DMS153 treated with DMSO at 0.1 percent for 48 hours (cell line): Measurements from ENCODE around the gene ACTN1.

ENCODE experiments used
- DNase-seq: peaks from one replicate; lab custom pipeline; 2025; ENCODE audit not compliant: unreplicated experiment; lab: John Stamatoyannopoulos, UW

ACTN1 gene

DNA sequence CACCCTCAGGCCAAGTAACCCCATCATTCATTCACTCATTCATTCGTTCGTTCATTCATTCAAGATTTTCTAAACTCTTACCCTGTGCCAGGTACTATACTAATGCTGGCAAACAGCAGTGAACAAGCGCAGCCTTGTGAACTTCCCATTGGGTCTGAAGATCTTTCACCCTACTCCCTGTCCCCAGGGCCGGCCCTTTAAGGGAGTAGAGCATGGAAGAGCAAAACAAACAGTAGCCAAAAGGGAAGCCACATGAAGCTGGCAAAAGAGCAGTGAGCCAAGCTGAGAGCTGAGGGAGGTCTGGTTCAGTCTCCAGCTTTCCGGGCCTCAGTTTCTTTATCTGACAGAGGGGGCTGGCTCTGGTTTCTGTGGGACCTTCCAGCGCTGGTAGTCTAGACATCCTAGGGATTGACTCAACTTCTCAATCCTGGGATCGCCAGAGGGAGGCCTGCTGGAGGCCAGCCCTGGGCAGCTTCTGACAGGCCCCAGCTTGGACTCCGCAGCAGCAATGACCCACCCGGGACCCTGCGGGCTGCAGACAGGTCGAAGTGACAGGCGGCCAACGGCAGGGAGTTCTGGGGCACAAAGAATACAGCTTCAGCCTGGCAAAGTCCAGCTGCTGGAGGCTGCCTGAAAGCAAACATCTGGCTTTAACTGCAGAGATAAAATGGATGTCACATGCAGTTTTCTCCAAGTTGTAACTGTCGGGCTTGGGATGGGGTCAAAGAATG is 27.1 kb downstream of the ACTN1 start:
- no peak for DNase-seq

DNA sequence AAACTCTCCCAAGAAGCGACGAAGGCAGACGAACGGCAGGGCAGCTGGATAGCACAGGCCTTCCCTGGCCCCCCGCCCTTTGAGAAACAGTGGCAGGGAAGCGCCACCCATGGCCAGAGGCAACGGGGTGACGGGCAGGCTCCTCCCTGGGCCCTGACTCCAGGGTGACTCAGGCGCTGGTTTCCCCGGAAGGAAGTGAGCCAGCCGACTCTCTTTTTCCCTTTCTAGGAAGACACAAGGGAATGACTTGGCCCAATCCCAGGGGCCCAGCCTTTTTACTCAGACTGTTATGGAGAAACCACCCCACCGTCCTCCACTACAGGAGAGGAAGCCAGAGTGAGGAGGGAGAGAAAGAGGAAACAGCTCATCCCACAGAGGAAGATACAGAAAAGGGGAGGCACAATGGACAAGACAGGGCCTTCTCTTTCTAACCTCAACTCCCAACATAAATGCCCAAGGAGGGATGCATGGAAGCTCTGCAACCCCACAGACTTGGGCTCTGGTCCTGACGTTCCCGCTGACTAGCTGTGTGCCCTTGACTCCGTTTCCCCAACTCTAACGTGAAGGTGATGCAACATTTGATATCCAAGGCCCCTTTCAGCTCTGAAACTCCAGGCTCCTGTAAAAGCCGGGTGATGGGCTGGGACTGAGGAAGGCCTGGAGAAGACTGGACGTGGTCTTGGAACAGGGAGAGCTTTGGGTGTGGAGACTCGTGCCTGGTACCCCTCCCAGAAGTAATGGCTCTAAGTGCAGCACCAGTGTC is 27.9 kb downstream of the ACTN1 start:
- DNase-seq = no peak

DNA sequence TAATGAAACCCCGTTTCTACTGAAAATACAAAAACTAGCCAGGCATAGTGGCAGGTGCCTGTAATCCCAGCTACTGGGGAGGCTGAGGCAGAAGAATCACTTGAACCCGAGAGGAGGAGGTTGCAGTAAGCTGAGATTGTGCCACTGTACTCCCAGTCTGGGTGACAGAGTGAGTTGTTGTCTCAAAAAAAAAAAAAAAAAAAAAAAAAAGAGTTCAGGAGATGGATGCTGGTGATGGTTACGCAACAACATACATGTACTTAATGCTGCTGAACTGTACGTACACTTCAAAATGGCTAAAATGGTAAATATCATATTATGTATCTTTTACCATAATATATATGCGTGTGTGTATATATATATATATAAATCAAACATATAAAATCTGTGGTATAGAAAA is 29.0 kb downstream of the ACTN1 start:
- no peak for DNase-seq

DNA sequence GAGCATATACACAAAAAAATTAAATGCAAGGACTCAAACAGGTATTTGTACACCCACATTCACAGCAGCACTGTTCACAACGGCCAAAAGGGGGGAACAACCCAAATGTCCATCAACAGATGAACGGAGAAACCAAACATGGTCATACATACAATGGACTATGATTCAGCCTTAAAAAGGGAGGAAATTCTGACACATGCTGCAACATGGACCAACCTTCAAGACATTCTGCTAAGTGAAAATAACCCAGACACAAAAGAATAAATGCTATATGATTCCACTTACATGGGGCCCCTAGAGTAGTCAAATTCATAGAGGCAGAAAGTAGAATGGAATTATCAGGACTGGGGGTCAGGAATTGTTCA is 29.5 kb downstream of the ACTN1 start:
- DNase-seq = no peak

DNA sequence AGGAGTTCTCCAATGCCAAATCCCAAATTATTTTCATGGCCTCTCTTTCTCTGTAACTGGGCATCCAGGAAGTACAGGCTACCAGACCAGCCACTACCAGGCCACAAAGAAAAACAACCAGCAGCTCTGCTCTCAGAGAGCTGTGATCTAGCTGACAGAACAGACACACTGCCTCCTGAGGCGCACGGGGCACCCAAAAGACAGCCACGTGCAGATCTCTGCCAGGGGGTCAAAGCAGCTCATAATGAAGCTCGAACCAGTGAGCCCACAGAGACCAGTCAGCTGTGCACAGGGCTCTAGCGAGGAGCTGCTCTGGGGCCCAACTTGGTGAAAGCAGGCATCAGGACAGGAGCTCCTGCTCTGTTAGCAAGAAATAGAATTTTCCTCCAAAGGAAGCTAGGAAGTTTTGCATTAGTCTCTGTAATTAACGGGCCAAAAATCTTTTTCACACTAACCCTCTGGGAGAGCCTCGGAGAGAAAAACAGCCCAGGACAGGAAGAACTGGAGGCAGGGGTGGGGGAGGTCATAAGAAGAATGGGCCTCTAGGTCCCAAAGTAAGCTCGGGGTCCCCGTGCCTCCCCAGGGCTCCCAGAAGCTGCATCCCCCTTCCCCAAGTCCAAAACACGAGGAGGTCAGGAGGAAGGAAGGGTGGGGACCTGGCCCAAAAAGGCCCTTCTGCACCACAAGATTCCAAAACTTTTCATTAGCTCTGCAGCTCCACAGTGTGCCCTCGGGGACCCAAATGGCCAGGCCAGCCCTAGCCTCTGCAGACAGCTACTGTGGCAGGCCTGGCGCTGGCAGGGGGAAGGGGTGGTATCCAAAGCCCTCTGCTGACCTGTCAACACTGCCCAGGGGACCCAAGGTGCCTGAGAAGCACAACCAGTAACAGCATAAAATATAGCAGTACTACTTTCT is 30.2 kb downstream of the ACTN1 start:
- no peak for DNase-seq

DNA sequence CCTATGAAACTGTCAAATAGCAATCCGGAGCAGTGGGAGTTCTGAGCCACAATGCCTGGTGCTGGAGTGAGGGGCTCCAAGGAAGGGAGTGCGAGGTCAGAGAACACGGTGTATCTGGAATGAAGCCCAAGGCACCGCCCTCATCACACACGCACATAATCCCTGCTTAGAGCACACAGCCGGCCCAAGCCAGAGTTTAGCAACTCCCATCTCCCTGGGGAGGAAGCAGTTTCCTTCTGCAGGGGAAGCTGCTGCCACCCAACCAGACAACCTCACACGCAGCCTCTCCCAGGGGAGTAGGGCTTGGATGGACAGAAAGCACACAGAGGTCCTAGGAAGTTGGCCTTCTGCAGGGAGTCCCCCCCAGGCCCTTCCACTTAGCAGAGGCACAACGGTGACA is 31.3 kb downstream of the ACTN1 start:
- DNase-seq = peak; percentile 52

DNA sequence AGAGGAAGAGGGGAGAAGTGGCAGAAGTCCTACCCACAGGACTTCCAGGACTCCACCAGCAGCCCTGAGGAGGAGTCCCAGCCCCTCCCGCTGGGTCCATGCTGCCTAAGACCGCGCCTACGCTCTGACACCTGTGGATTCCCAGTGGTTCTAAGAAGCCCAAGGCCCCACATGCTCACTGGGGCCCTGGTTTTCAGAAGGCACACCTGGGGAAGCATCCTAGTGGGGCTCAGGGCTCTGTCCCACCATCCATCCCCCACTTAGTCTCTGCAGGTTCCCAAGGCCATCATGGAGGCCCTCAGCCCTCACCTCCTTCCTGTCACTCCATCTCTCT is 32.6 kb downstream of the ACTN1 start:
- DNase-seq = no peak

DNA sequence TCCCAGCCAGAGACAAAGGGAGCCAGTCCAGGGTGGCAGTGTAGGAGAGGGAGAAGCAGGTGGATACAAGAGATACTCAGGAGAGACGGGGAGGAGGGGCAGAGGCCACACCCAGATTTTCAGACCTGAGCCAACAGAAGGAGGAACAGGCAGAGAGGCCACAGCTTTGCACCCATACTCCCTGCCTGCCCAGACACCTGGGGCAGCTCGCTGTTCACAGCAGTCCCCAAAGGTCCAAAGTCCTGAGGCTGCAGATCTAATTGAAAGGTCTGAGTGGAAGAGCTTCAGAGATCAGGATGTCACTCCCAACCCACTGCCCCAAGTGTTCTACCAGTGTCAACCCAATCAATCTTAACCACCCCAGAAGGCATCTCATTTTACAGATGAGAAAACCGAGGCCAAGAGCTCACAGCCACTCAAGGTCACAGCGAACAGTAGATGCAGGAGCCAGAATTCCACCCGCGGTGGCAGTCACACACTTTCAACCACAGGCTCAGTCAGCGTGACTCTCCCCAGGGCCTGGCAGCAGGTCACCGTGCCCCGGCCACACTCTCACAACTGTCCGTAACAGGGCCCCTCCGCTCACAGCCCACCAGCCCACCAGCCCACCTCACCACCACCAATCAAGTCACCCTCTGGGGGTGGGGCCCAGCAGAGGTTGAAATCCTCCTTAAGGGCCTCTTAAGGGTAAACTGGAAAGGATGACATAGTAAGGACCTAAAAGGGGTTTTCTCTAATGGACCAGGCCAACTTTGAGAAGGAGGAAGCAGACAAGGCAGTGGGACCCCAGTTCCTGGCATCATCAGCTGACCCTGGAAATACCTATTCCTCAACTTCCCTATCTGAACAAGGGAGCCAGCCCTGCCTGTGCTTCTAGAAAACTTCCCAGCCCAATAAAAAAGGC is 33.3 kb downstream of the ACTN1 start:
- no peak for DNase-seq

DNA sequence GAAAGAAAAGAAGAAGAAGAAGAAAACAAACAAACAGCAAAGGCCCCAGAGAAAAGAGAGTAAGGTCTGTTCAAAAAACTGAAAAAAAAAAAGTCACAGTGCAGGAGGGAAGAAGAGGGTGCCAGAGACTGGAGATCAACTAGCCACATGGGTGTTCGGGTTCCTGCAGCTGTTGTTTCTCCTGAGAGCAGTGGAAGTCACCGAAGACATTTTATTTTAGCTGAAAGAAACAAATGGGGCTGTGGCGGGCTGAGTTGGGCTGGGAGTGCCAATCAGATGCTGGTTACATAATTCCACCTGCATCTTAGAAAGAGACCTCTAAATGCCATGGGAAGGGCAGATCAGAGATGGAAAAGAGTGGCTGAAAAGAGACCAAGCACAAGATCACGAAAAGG is 33.9 kb downstream of the ACTN1 start:
- DNase-seq = no peak

DNA sequence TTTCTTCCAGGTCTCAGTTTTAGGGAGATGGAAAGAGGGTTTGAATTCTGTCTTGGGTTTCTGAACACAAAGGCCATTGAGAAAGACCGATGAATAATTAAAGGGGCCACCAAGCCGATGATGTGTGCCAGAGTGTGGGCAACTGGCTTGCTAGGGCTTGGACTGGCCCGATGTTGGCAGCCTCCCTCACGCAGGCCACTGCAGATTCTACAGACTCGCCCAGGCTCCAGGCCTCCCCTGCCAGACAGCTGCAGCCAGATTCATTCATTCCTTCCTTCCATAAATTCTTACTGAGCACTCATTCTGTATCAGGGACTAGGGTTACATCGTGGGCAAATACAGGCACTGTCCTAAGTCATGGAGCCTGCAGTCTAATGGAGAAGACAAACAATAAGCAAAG is 34.9 kb downstream of the ACTN1 start:
- no peak for DNase-seq

DNA sequence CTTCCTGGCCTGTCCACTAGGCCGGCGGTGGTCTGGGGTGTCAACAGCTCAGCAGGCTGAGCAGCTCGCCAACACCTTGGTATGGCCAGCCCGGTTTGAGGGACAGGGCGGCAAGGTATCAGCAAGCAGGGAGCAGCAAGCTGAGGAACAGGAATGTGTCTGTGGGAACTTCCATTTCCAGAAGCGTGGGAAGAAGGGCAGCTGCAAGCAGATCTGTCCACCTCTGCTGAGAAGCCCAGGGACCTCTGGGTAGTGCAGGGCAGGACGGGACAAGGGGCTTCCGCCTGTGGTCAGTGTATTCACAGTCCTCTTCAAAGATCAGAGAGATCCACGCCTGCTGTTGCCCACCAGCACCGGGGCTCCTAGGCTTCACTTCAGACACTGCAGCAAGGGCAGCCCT is 36.0 kb downstream of the ACTN1 start:
- DNase-seq = no peak

DNA sequence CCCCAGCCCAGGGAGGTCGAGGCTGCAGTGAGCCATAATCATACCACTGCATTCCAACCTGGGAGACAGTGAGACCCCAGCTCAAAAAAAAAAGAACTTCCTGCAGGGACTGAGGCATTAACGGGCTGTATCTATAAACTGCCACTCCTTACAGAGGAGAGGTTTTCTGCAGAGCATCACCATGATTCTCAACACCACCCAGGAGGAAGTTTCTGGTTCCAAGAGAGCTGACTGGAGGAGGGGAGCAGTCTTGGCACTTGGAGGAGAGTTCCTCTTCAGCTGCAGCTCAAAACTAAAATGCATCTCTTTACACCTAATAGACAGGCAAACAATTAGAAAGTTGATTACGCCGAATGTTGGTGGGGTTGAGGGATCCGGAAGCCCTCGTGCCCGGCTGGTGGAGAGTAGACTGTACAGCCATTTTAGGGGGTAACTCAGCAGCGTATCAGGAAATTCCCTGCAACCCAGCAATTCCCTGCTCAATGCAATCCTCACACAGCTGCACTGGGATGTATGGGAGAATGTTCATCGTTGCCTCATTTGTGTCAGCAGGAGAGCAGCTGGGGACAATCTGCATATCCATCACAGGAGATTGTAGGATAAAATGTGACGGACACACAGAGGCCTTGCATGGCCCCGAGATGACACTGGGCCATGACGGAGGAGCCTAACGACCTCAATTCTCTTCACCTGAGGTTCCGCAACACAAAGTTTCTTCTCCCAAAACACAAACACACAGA is 36.6 kb downstream of the ACTN1 start:
- no peak for DNase-seq

DNA sequence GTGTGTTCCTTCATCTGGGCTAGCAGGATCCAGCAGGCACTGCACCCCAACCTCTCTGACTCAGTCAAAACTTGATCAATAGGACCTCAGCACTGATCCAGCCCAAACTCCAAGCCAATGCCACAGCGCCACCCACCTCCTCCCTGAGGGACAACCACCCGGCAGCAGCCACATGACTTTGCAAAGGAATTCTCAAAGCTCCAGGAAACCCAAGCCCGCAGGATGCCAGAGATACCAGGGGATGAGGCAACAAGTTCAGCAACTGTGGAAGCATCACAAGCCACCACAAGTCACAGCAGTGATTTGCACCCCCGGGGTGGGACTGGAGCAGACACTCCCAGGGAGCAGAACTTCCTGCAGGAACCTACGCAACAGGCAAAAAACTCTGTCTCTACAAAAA is 37.3 kb downstream of the ACTN1 start:
- no peak for DNase-seq

DNA sequence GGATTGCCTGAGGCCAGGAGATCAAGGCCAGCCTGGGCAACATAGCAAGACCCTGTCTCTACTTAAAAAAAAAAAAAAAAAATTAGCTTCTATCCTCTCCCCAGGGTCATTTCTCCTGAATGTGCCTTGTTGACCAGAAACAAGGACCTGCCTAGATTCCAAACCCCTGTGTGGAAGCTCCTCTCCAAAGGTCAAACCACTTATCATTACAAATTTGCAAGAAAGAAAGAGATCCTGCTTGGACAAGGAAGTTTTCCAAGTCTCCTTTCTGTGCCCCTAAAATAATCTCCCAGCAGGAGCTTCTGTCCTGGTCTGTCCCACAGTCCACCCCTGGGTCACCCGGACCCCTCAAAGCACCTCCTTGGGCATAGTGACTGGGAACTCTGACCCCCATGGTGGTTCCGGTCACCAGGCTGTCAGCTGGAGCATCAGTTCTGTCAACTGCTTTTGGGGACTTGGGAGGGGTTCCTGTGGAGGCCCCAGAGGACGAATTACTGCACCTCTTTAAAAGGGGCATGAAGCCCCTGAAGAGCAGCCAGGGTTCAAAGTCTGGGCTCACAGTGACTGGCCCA is 38.4 kb downstream of the ACTN1 start:
- no peak for DNase-seq

DNA sequence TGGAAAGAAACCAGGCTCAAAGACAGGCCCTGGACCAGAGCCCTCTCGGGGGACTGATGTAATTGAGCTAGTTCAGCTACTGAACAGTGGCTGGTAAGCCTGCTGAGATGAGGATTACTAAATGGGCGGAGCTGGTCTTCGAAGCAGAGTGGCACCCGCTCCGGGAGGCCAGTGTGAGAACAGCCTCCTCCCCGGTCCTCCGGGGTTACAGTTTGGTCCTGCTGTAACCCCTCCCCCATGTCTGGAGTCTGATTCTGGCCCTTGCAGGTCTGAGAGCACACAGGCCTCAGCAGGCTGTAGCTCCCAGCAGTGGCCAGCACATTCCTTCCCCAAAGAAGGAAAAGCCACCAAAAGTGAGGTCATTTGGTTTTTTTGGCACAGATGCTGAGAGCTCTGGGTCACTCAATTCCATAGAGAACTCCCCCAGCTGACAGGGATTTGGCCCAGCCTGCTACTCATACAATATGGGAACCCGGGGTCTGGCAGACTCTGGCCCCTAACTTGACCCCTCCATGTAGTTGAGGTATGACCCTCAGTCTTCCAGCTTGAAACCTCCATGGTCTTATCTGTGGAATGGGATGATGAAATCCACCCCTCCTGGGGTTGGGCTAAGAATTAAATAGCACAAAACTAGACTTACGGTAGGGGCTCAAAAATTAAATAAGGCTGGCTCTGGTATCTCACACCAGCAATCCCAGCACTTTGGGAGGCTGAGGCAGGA is 39.0 kb downstream of the ACTN1 start:
- DNase-seq = no peak

DNA sequence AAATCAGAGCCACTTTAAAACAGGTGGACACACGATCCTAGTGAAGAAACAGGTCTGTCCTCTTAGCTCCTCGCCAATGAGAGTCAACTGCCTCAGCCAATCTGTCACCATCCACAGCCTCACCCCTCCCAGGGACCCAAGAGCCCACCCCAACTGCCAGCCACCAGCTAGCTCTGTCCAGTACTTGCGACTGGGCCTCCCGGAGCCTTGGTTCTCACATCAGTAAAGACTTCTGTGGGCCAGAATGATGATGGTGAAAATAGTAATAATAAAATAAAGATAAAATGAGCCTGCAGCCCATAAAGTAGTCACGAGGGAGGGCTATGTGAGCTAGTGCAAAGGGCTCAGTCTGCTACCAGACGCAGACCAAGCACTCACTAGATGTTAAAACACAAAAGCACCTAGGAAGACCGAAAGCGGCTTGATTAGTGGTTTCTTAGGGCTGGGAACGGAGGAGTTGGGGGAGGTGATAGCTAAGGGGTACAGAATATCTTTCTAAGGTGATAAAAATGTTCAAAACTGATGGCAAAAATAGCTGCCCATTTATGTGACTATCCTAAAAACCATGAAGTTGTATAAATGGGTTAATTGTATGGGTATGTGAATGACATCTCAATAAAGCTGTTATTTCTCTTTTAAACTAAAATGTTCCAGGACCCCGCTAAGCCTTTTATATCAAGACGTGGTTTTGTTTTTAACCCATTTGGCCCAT is 39.8 kb downstream of the ACTN1 start:
- no peak for DNase-seq

DNA sequence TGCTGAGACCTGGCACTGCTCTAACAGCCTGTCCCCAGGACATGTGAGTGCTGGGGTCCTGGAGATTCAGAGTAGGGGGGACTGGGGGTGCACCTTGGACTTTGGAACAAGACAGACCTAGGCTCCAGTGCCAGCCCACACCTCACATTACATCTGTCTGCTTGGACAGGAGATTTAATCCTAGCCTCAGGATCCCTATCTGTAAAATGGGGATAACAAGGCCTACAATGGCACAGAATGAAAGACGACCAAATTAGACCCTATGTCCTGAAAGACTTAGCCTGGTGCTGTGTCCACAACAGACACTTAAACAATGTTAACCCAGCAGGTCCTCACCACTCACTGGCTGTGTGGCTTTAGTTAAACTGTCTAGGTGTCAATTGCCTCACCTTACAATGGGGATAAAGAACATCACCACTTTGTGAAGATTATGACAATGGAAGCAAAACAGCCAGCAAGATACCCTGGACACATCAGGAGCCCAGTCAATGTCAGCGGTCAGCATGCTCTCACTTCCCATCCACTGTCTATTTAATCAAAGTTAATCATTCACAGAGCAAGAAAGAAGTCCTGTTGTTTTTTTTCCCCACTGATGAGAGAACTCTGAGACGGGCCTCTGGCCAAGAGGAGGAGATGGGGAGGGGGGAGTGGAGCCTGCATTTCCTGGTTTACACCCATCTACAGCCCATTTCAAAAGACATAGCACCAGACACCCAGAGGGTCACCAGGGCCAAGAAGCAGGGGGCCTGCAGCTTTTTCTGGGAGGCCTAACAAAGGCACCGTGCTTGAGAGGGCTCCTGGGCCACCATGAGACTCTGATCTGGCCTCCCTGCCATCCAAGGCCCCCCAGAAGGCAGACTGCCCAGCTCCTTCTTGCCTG is 40.6 kb downstream of the ACTN1 start:
- no peak for DNase-seq
